K562 (cell line): ENCODE measurements around the gene CHRDL2. TPM values are rescaled to one million over a fixed set of nuclear protein-coding genes. Genes with fewer than 3 reads are reported as not detected.

Experiments used
- ATAC-seq: fragments of 200-7000 bp; cut with Tn5 transposase; 3 replicates; pipeline ENCODE4 v1.9.1; 2020; ENCODE audit warnings: moderate library complexity
- BruUV-seq: library from RNA; stranded (reverse); fragments of 400-500 nt; replicated peaks from 2 replicates; lab custom pipeline; 2021; lab: Mats Ljungman, UMichigan
- CTCF ChIA-PET: fragments of 300-600 bp; formaldehyde crosslinking; extraction: SDS; loops from one replicate; lab custom pipeline; 2021; ENCODE audit warnings: low intra/inter-chr PET ratio; lab: Yijun Ruan, JAX
- POLR2A ChIA-PET: fragments of 300-600, 350-650 bp; sonication (Branson Sonifier 250); formaldehyde crosslinking; extraction: SDS; loops from one replicate; lab custom pipeline; 2021; ENCODE audit warnings: antibody characterized with exemption, inconsistent platforms; lab: Yijun Ruan, JAX
- DNase-seq, 4 experiments: peaks; one replicate each; pipeline versions ENCODE4 v3.0.0 to v3.0.0-alpha.2; 2011 to 2018; ENCODE audit warnings: low spot score in 3 of 4, mixed read lengths in 3 of 4; ENCODE audit errors: extremely low read depth in 1 of 4
- FAIRE-seq: peaks from 2 replicates; lab custom pipeline; 2011; peaks lifted over from hg19 to GRCh38; lab: Jason Lieb, UNC
- H2AFZ ChIP-seq: 2 replicates; pipeline ENCODE4 v1.6.0; 2011; ENCODE audit warnings: low read depth, low read length, control low read depth, inconsistent platforms
- H3K27ac ChIP-seq: fragments of 200-600 bp; 3 replicates; pipeline ENCODE4 v1.8.0; 2011; ENCODE audit warnings: low read depth, mild to moderate bottlenecking, control low read depth, inconsistent platforms, low read length, moderate library complexity, mixed read lengths; ENCODE audit errors: extremely low read depth
- H3K27me3 ChIP-seq, 2 experiments: fragments of 300-600 bp in 1 of 2; 2 replicates in 1 of 2; 3 replicates in 1 of 2; pipeline versions ENCODE4 v1.6.0 to v1.8.0; 2011; ENCODE audit warnings: inconsistent platforms in 2 of 2, low read length in 2 of 2, mild to moderate bottlenecking in 1 of 2, mixed read lengths in 1 of 2, moderate library complexity in 1 of 2; ENCODE audit not compliant: control insufficient read depth in 2 of 2, insufficient read depth in 2 of 2
- H3K36me3 ChIP-seq: fragments of 300-600 bp; 3 replicates; pipeline ENCODE4 v1.8.0; 2011; ENCODE audit warnings: mild to moderate bottlenecking, low read length, inconsistent platforms; ENCODE audit not compliant: control insufficient read depth, insufficient read depth
- H3K4me1 ChIP-seq, 2 experiments: fragments of 200-600 bp in 1 of 2; replicated peaks in 1 of 2; 2 replicates in 1 of 2; 3 replicates in 1 of 2; pipeline versions ENCODE4 v1.5.1 to v1.8.0; 2011; ENCODE audit warnings: inconsistent platforms in 2 of 2, low read length in 2 of 2, mild to moderate bottlenecking in 1 of 2, mixed read lengths in 1 of 2, moderate library complexity in 1 of 2; ENCODE audit not compliant: control insufficient read depth in 2 of 2, insufficient read depth in 2 of 2
- H3K4me2 ChIP-seq: 2 replicates; pipeline ENCODE4 v1.6.1; 2011; ENCODE audit warnings: low read length, control low read depth, inconsistent platforms, mixed read lengths; ENCODE audit not compliant: insufficient read depth
- H3K4me3 ChIP-seq: fragments of 200-600 bp; sonication (generic), shearing (Covaris generic); 2 replicates; pipeline ENCODE4 v1.5.1; 2016; ENCODE audit warnings: control low read depth, inconsistent platforms
- H3K79me2 ChIP-seq: fragments of 200-600 bp; 3 replicates; pipeline ENCODE4 v1.8.0; 2011; ENCODE audit warnings: low read length, inconsistent platforms; ENCODE audit not compliant: control insufficient read depth, insufficient read depth
- H3K9ac ChIP-seq, 2 experiments: 2 replicates each; pipeline versions ENCODE4 v1.6.0 to v1.6.1; 2011; ENCODE audit warnings: low read depth in 2 of 2, low read length in 2 of 2, control low read depth in 1 of 2, inconsistent platforms in 1 of 2, mild to moderate bottlenecking in 1 of 2, mixed read lengths in 1 of 2; ENCODE audit not compliant: insufficient read depth in 1 of 2
- H3K9me1 ChIP-seq: one replicate; pipeline ENCODE4 v1.6.0; 2011; ENCODE audit warnings: inconsistent platforms, mild to moderate bottlenecking, low read length, moderate library complexity; ENCODE audit not compliant: control insufficient read depth, insufficient read depth
- H3K9me3 ChIP-seq: replicated peaks from 2 replicates; pipeline ENCODE4 v1.5.1; 2011; ENCODE audit warnings: low read depth, low read length, inconsistent platforms; ENCODE audit not compliant: control insufficient read depth, insufficient read depth
- H4K20me1 ChIP-seq: replicated peaks from 2 replicates; pipeline ENCODE4 v1.6.1; 2011; ENCODE audit warnings: low read length, inconsistent platforms, mixed read lengths; ENCODE audit not compliant: control insufficient read depth, insufficient read depth
- BCL6 ChIP-seq: fragments of 250-450 bp; sonication (Bioruptor Pico); IDR thresholded peaks from 2 replicates; pipeline ENCODE4 v1.4.0; 2020
- KAT7 ChIP-seq: sonication (generic); formaldehyde crosslinking; IDR thresholded peaks from 2 replicates; pipeline ENCODE4 v1.8.0; 2022; ENCODE audit warnings: missing genetic modification reagents, mild to moderate bottlenecking, borderline replicate concordance
- ZZZ3 ChIP-seq: fragments of 450-650 bp; IDR thresholded peaks from 2 replicates; pipeline ENCODE4 v1.6.1; 2016; ENCODE audit warnings: antibody characterized with exemption, mild to moderate bottlenecking, moderate library complexity
- WGBS: fragments of 100-300 bp; shearing (Covaris generic); methylation state at CpG from one replicate; pipeline ENCODE4 v1.1.6; 2016; ENCODE audit warnings: low coverage, mixed read lengths; ENCODE audit not compliant: insufficient coverage; ENCODE audit errors: missing lambda C conversion rate; 5-methylcytosine and 5-hydroxymethylcytosine counted together
- in situ Hi-C: fragments of 300-500 bp; cut with MboI; formaldehyde crosslinking; loops from 4 replicates; pipeline ENCODE4 v1.15.0; 2018; ENCODE audit warnings: inconsistent platforms, mixed read lengths
- intact Hi-C: fragments of 100-400 bp; cut with micrococcal nuclease; formaldehyde crosslinking; loops from 2 replicates; pipeline ENCODE4 v1.14.2; 2022
- polyA plus RNA-seq, 8 experiments: library from polyadenylated mRNA; depleted of rRNA in 4 of 8; stranded (reverse) in 5 of 8; unstranded in 3 of 8; fragments of >200 nt; fragmentation: Nextera tagmentation in 2 of 8; fragmentation: Illumina TruSeq in 1 of 8; extraction: Ambion mirVana in 2 of 8; extraction: Trizol in 1 of 8; gene quantifications; 2 replicates each; pipeline versions ENCODE4 v1.2.1 to v1.2.3, GENCODE V29; 2011 to 2014; ENCODE audit warnings: inconsistent platforms in 1 of 8, missing spikeins in 1 of 8
- total RNA-seq, 7 experiments: library from RNA; depleted of rRNA in 6 of 7; stranded (reverse); fragments of >200 nt in 6 of 7; fragmentation: Illumina TruSeq in 2 of 7; extraction: Trizol in 2 of 7; gene quantifications; 2 replicates each; pipeline versions ENCODE4 v1.2.1 to v1.2.3, GENCODE V29; 2011 to 2021; ENCODE audit warnings: low replicate concordance in 1 of 7
- TF ChIP-seq, protein P1 (sequence below), 2 experiments: fragments of 450-650 bp in 1 of 2; sonication (generic) in 1 of 2; formaldehyde crosslinking in 1 of 2; IDR thresholded peaks; 2 replicates each; pipeline versions ENCODE4 v1.7.1 to v1.9.0; 2016 to 2022; ENCODE audit warnings: inconsistent platforms in 1 of 2, mild to moderate bottlenecking in 1 of 2, missing genetic modification reagents in 1 of 2

Gene CHRDL2
- total and polyA plus RNA-seq, 9 of the 15 experiments (the other 6 are each of a cell fraction or from before 2014, with no cell fraction given), result not detected

- Histone ChIP-seq H4K20me1 (no peaks in the 10 kb centered on the region), H3K27ac (no peak overlapping the region), H3K9ac (no peak overlapping the region), H3K9me1 (no peaks in the 10 kb centered on the region), H3K4me3 (no peak overlapping the region), H3K4me2 (no peak overlapping the region), H3K36me3 (peaks cover 8% of the 10 kb centered on the region; the same call in 1 of the 3 replicates), H2AFZ (no peak overlapping the region), H3K9me3 (no peaks in the 10 kb centered on the region), H3K27me3 (no peaks in the 10 kb centered on the region), H3K79me2 (peaks cover 38% of the 10 kb centered on the region), H3K4me1 (no peaks in the 10 kb centered on the region; a peak in 2 of 5 replicates)
- ATAC-seq (no peak), DNase-seq (no peak), FAIRE-seq (no peak)
- CTCF ChIA-PET, result no interaction called here
- TF ChIP-seq ZZZ3, result no peak
- TF ChIP-seq, protein P1, sequence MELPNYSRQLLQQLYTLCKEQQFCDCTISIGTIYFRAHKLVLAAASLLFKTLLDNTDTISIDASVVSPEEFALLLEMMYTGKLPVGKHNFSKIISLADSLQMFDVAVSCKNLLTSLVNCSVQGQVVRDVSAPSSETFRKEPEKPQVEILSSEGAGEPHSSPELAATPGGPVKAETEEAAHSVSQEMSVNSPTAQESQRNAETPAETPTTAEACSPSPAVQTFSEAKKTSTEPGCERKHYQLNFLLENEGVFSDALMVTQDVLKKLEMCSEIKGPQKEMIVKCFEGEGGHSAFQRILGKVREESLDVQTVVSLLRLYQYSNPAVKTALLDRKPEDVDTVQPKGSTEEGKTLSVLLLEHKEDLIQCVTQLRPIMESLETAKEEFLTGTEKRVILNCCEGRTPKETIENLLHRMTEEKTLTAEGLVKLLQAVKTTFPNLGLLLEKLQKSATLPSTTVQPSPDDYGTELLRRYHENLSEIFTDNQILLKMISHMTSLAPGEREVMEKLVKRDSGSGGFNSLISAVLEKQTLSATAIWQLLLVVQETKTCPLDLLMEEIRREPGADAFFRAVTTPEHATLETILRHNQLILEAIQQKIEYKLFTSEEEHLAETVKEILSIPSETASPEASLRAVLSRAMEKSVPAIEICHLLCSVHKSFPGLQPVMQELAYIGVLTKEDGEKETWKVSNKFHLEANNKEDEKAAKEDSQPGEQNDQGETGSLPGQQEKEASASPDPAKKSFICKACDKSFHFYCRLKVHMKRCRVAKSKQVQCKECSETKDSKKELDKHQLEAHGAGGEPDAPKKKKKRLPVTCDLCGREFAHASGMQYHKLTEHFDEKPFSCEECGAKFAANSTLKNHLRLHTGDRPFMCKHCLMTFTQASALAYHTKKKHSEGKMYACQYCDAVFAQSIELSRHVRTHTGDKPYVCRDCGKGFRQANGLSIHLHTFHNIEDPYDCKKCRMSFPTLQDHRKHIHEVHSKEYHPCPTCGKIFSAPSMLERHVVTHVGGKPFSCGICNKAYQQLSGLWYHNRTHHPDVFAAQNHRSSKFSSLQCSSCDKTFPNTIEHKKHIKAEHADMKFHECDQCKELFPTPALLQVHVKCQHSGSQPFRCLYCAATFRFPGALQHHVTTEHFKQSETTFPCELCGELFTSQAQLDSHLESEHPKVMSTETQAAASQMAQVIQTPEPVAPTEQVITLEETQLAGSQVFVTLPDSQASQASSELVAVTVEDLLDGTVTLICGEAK (IDR thresholded peaks at IDR 0.05), result no peak
- TF ChIP-seq, protein P1 (CRISPR knock-in tag; IDR thresholded peaks at IDR 0.05), result no peak
- TF ChIP-seq KAT7 (CRISPR knock-in tag), result no peak
- no peak for TF ChIP-seq BCL6 (CRISPR knock-in tag)
- 92% methylated on average over 1 of the region's 1 CpG for WGBS
- intact Hi-C loops (no loop called here), in situ Hi-C loops (no loop called here)
- no TSS peak for BruUV-seq
- POLR2A ChIA-PET, result no interaction called here
Observed at GRCh38 chr11:74775762-74776161, 44.5 kb upstream of the CHRDL2 start.
